SH-SY5Y (cell line): ENCODE measurements around the gene ZDHHC16.

Experiments used
- GATA2 ChIP-seq: IDR thresholded peaks from 2 replicates; pipeline ENCODE4 v1.6.1; 2011; ENCODE audit warnings: mild to moderate bottlenecking, low read depth, low read length
- GATA3 ChIP-seq: IDR thresholded peaks from 2 replicates; pipeline ENCODE4 v1.6.1; 2011; ENCODE audit warnings: low read depth, mild to moderate bottlenecking, low read length, moderate library complexity

DNA sequence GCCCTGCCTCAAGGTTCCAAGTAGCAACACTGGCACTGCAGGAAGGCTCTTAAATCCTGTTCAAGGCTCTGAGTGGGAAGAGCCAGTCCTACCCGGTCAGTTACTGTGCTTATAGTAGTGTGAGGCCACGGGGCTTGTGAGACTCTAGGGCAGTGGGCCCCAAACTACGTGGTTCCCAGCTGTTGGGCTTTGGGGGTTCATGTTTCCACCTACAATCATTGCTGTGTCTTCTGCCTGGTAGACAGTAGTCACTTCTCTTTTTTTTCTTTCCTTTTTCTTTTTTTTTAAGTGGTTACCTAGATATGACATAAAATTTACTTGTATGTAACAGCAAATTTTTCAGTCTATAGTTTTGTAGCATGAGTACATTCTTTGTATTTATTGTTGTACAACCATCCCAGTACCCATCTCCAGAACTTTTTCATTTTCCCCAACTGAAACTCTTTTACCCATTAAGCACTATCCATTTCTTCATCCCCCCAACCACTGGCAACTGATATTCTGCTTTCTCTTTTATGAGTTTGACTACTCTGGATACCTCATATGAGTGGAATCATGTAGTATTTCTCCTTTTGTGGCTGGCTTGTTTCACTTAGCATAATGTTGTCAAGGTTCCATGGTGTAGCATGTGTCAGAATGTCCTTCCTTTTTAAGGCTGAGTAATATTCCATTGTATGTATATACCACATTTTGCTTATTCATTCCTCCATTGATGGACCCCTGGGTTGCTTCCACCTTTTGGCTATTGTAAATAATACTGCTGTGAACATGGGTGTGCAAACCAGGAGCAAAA is 60.4 kb downstream of the ZDHHC16 start:
- TF ChIP-seq GATA3: no peak
- no peak for TF ChIP-seq GATA2
